AG10803 (cell line): ENCODE measurements around the gene OSBPL8.
A peak's percentile ranks its signal among the peaks of the same experiment; 100 is the strongest.

Source experiments
- DNase-seq: peaks from one replicate; pipeline ENCODE4 v3.0.0; 2010; ENCODE audit warnings: low read depth
- H3K4me3 ChIP-seq: 2 replicates; pipeline ENCODE4 v1.5.1; 2011; ENCODE audit warnings: mild to moderate bottlenecking, low read length, control low read depth
- CTCF ChIP-seq: conservative IDR thresholded peaks from 2 replicates; pipeline ENCODE4 v1.5.1; 2011; ENCODE audit warnings: mild to moderate bottlenecking, low read length, control low read depth, inconsistent platforms

OSBPL8 gene

GRCh38 chr12:76559400-76560085, at the start of gene OSBPL8:
TSS of gene OSBPL8 (minus strand) at chr12:76559771. CDS start at chr12:76487551, 72,220 bp downstream.
- peak; percentile 91 for DNase-seq
- TF ChIP-seq CTCF = peak; percentile 9; the same call in 1 of the 2 replicates

GRCh38 chr12:76608070-76608469, 48.5 kb upstream of the OSBPL8 start:
- TF ChIP-seq CTCF = no peak
- H3K4me3 ChIP-seq = no peak overlapping the region
- no peak for DNase-seq

More at GRCh38 chr12:76559400-76560085, at the start of gene OSBPL8:
- H3K4me3 ChIP-seq = peak within 1 kb of the TSS; percentile 88

GRCh38 chr12:76595056-76595455, 35.5 kb upstream of the OSBPL8 start:
- no peak overlapping the region for H3K4me3 ChIP-seq
- no peak for TF ChIP-seq CTCF
- peak; percentile 43 for DNase-seq

GRCh38 chr12:76591476-76591875, 31.9 kb upstream of the OSBPL8 start:
- no peak overlapping the region for H3K4me3 ChIP-seq
- TF ChIP-seq CTCF = no peak
- peak; percentile 89 for DNase-seq

- TF ChIP-seq CTCF = no peak
- H3K4me3 ChIP-seq = no peak overlapping the region
- DNase-seq = no peak
These were observed 30.6 kb upstream of the OSBPL8 start for GRCh38 chr12:76590131-76590530.

GRCh38 chr12:76588881-76589565, 29.5 kb upstream of the OSBPL8 start:
- TF ChIP-seq CTCF = no peak
- DNase-seq = peak; percentile 97
- no peak overlapping the region for H3K4me3 ChIP-seq
